Activated naive CD8-positive, alpha-beta T cell treated with anti-CD3 and anti-CD28 coated beads for 36 hours (primary cell): Measurements from ENCODE around the gene ITGB2. TPM values are rescaled to one million over a fixed set of nuclear protein-coding genes. Genes with fewer than 3 reads are reported as not detected.

ENCODE experiments used
- DNase-seq: peaks from one replicate; pipeline ENCODE4 v3.0.0; 2021
- H3K27ac Mint-ChIP-seq: one replicate; pipeline ENCODE4 v1.8.0; 2022; ENCODE audit warnings: mild to moderate bottlenecking, moderate library complexity, mixed read lengths
- H3K27me3 Mint-ChIP-seq: one replicate; pipeline ENCODE4 v1.8.0; 2022; ENCODE audit warnings: mild to moderate bottlenecking, mixed read lengths
- H3K36me3 Mint-ChIP-seq: one replicate; pipeline ENCODE4 v1.8.0; 2021; ENCODE audit warnings: mild to moderate bottlenecking, mixed read lengths
- H3K4me1 Mint-ChIP-seq: one replicate; pipeline ENCODE4 v1.8.0; 2021; ENCODE audit warnings: mixed read lengths
- H3K4me3 Mint-ChIP-seq: one replicate; pipeline ENCODE4 v1.8.0; 2022; ENCODE audit warnings: mild to moderate bottlenecking, moderate library complexity, mixed read lengths
- H3K9me3 Mint-ChIP-seq: one replicate; pipeline ENCODE4 v1.8.0; 2022; ENCODE audit warnings: mixed read lengths
- total RNA-seq, 2 experiments: library from RNA; stranded (reverse); gene quantifications; one replicate each; pipeline ENCODE4 v1.2.3, GENCODE V29; 2021

The ITGB2 gene
- total RNA-seq, 2 experiments from 2014 or later, result 223 to 234 TPM

- H3K27me3 Mint-ChIP-seq, result no peaks in the 10 kb centered on the region
Observed at GRCh38 chr21:44948426-44949120, 27.9 kb upstream of the ITGB2 start.

GRCh38 chr21:44947930-44948331, 27.2 kb upstream of the ITGB2 start:
- no peaks in the 10 kb centered on the region for H3K9me3 Mint-ChIP-seq
- no peak for DNase-seq

More at GRCh38 chr21:44948426-44949120, 27.9 kb upstream of the ITGB2 start:
- no peak for DNase-seq
- Mint-ChIP-seq H3K4me3 (no peak overlapping the region), H3K9me3 (no peaks in the 10 kb centered on the region), H3K27ac (no peak overlapping the region), H3K4me1 (peaks cover 4% of the 10 kb centered on the region), H3K36me3 (peaks cover 7% of the 10 kb centered on the region)

DNA sequence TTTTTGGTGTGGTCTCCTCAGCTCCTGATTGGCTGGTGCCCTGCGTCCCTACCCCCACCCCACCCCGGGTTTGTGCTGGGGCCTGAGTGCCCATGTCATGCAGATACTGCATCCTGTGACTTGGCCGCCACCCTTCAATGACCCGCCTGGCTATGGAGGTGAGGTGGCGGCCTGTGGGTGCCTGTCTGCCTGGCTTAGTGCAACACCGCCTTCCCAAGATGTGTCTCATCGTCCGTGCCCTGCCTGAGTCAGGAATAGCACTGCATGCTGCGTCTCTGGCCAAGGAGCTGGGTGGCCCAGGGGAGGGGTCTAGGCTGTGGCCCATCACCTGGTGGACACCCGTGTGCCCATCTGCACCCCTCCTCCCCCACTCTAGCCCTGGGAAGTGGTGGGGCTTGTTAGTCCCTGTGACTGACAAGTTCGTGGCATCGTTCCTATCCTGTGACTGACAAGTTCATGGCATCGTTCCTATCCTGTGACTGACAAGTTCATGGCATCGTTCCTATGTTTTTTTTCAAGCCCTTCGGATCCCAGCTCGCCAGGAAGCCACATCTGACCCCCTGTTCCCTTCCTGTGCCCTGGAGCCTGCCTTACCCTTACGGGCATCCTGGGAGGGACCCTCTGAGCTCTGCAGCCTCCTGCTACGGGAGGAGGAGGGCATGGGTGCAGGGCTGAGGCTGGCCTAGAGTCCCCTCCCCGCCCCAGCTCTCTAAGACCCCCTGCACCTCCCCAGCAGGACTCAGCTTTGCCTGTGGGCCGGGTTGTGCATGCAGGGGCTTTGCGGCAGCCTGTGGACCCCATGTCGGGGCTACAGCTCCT, 26.6 kb upstream of the ITGB2 start:
- no peak overlapping the region for H3K27ac Mint-ChIP-seq
- H3K9me3 Mint-ChIP-seq, result no peaks in the 10 kb centered on the region
- DNase-seq, result no peak
- peaks cover 10% of the 10 kb centered on the region for H3K4me1 Mint-ChIP-seq
- H3K27me3 Mint-ChIP-seq, result no peaks in the 10 kb centered on the region
- peaks cover 9% of the 10 kb centered on the region for H3K36me3 Mint-ChIP-seq
- no peak overlapping the region for H3K4me3 Mint-ChIP-seq

More at GRCh38 chr21:44947930-44948331, 27.2 kb upstream of the ITGB2 start:
- H3K27ac Mint-ChIP-seq, result no peak overlapping the region
- no peaks in the 10 kb centered on the region for H3K27me3 Mint-ChIP-seq
- no peak overlapping the region for H3K4me3 Mint-ChIP-seq
- H3K36me3 Mint-ChIP-seq, result peaks cover 7% of the 10 kb centered on the region
- H3K4me1 Mint-ChIP-seq, result peaks cover 7% of the 10 kb centered on the region

DNA sequence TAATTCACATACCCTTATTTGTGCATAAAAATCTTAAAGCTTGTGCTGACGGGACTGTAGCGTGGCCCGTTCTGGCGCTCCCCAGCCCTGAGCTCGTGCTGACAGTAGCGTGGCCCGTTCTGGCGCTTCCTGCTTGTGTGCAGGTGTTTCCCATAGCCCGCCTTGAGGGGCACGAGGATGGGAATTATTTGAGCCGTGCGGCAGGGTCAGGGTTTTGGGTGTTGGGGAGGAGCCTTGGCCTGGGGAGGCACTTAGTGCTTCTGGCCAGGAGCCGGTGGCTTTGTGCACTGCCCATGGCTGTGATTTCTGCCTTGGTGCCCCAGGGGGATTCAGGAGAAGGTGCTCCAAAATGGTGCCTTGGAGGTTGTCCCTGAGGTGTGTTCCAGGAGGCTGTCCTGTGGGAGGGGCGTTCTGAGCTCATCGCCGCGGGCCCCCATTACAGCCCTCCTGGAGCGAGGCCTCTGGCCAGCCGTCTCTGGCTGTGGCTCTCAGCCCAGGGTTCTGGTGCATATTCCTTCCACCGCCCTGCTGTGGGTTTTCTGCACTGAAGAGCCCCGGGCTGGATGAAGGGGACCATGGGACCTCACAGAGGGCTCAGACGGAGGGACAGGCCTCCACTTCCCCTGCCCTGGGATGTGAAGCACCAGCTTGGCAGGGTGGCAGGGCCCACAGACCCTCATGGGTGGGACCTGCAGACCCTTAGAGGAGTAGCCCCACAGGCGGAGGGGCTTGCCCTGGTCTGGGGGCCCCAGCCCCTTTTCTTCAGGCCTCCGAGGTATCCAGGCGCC, 25.7 kb upstream of the ITGB2 start:
- no peaks in the 10 kb centered on the region for H3K9me3 Mint-ChIP-seq
- H3K4me3 Mint-ChIP-seq, result no peak overlapping the region
- H3K27ac Mint-ChIP-seq, result no peak overlapping the region
- no peaks in the 10 kb centered on the region for H3K27me3 Mint-ChIP-seq
- peaks cover 12% of the 10 kb centered on the region for H3K36me3 Mint-ChIP-seq
- no peak for DNase-seq
- H3K4me1 Mint-ChIP-seq, result peaks cover 19% of the 10 kb centered on the region

GRCh38 chr21:44944596-44944995, 23.9 kb upstream of the ITGB2 start:
- DNase-seq, result no peak
- Mint-ChIP-seq H3K27me3 (no peaks in the 10 kb centered on the region), H3K27ac (no peak overlapping the region), H3K36me3 (peaks cover 18% of the 10 kb centered on the region), H3K4me3 (no peak overlapping the region), H3K9me3 (no peaks in the 10 kb centered on the region), H3K4me1 (peaks cover 28% of the 10 kb centered on the region)

DNA sequence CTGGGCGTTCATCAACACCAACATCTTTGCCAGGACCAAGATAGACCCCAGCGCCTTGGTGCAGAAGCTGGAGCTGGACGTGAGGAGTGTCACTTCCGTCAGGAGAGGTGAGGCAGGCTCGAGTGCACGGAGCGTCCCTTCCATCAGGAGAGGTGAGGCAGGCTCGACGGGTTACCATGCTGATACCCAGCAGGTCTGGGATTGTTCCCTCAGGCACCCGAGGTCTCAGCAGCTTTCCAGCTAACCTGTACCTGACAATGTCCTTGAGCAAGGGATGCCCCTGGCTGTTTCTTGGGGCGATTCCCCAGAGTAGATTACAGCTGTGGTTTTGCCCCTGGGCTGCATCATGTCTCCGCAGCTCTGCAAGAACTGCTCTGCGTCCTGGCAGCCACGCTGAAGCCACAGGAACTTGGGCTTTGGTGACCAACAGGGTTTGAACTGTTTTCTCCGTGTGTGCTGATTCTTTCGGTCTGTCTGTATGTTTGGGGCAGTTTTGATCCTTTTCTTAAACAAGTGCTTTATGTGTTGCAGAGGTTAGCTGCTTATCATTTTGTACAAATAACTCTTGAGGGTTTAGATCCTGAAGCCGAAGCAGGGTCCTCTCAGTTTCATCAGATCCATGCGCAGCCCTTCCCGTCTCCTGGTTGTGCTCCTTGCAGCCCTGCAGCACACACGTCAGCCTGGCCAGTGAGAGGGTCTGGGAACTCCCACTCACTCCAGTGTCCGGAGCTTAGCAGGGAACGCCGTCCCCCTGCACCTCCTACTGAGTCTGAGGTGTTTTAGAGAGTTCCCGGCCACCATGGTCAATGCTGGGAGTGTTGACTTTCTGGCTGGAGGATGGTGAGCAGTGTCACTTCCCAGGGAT, 23.2 kb upstream of the ITGB2 start:
- H3K9me3 Mint-ChIP-seq, result no peaks in the 10 kb centered on the region
- DNase-seq, result no peak
- no peaks in the 10 kb centered on the region for H3K27me3 Mint-ChIP-seq
- peaks cover 18% of the 10 kb centered on the region for H3K36me3 Mint-ChIP-seq
- H3K27ac Mint-ChIP-seq, result no peak overlapping the region
- no peak overlapping the region for H3K4me3 Mint-ChIP-seq
- H3K4me1 Mint-ChIP-seq, result peaks cover 33% of the 10 kb centered on the region

- DNase-seq, result no peak
- Mint-ChIP-seq H3K27me3 (no peaks in the 10 kb centered on the region), H3K27ac (no peak overlapping the region), H3K4me3 (no peak overlapping the region), H3K9me3 (no peaks in the 10 kb centered on the region), H3K4me1 (peaks cover 36% of the 10 kb centered on the region), H3K36me3 (peaks cover 18% of the 10 kb centered on the region)
Observed at GRCh38 chr21:44943005-44943685, 22.4 kb upstream of the ITGB2 start.

DNA sequence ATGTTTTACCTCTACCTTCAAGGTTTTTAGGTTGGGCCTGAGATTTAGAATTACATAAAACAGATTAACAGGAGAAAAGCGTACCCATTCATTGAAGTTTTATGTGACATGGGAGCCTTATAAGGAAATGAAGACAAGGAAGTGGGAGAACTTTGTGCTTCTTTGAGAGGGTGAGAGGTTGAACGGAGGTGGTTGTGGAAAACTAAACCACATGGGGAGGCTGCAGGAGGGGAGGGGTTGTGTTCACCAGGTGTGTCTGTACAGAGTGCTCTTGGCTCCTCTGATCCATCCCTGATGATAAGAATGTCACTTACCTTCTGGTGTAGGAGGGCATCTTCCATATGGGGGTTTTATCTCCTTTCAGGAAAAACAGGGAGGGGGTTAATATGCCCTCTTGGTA, 21.9 kb upstream of the ITGB2 start:
- H3K9me3 Mint-ChIP-seq, result no peaks in the 10 kb centered on the region
- H3K4me1 Mint-ChIP-seq, result peaks cover 36% of the 10 kb centered on the region
- H3K4me3 Mint-ChIP-seq, result peak overlapping the region; percentile 93
- DNase-seq, result no peak
- H3K27me3 Mint-ChIP-seq, result no peaks in the 10 kb centered on the region
- H3K27ac Mint-ChIP-seq, result peak overlapping the region; percentile 51
- peaks cover 18% of the 10 kb centered on the region for H3K36me3 Mint-ChIP-seq

GRCh38 chr21:44941567-44941966, 20.9 kb upstream of the ITGB2 start:
- DNase-seq, result no peak
- Mint-ChIP-seq H3K27ac (no peak overlapping the region), H3K27me3 (no peaks in the 10 kb centered on the region), H3K4me1 (peaks cover 36% of the 10 kb centered on the region), H3K4me3 (peak overlapping the region; percentile 93), H3K36me3 (peaks cover 18% of the 10 kb centered on the region), H3K9me3 (no peaks in the 10 kb centered on the region)

- H3K4me3 Mint-ChIP-seq, result peak overlapping the region; percentile 93
- DNase-seq, result no peak
- H3K27me3 Mint-ChIP-seq, result no peaks in the 10 kb centered on the region
- peak overlapping the region; percentile 87 for H3K27ac Mint-ChIP-seq
- no peaks in the 10 kb centered on the region for H3K9me3 Mint-ChIP-seq
- peaks cover 36% of the 10 kb centered on the region for H3K4me1 Mint-ChIP-seq
- peaks cover 17% of the 10 kb centered on the region for H3K36me3 Mint-ChIP-seq
Observed at GRCh38 chr21:44940116-44940631, 19.5 kb upstream of the ITGB2 start.

DNA sequence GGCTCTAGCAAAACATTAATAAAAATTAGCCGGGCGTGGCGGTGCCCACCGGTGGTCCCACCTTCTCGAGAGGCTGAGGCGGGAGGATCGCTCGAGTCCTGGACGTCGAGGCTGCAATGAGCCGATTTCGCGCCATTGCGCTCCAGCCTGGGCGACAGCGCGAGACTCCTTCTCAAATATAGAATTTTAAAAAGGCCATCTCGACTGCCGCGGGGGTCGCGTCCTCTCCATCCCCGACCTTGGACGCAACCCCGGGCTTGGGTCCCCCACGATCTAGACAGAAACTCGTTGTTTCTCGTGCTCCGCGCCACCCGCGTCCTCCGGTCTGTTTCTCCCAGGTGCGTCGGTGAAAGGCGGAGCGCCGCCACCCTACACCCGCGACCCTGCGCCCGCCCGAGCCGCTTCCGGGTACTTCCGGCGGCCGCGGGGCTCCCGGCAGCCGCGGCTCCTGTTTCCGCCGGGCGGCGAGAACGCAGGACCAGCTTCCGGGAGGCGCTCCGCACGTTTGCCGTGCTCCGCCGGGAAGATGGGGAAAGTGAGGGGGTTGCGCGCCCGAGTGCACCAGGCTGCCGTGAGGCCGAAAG, 18.9 kb upstream of the ITGB2 start, which contains the start of gene SLX9:
SLX9 (plus strand) TSS at position 498 of the 584 bp plus-strand sequence; CDS start at position 527, 29 bp downstream.
- H3K27me3 Mint-ChIP-seq, result no peaks in the 10 kb centered on the region
- H3K4me3 Mint-ChIP-seq, result peak within 1 kb of the TSS; percentile 93
- no peaks in the 10 kb centered on the region for H3K9me3 Mint-ChIP-seq
- H3K4me1 Mint-ChIP-seq, result peaks cover 33% of the 10 kb centered on the region
- peaks cover 14% of the 10 kb centered on the region for H3K36me3 Mint-ChIP-seq
- H3K27ac Mint-ChIP-seq, result peak within 1 kb of the TSS; percentile 87
- DNase-seq, result peak; percentile 90

- Mint-ChIP-seq H3K36me3 (peaks cover 14% of the 10 kb centered on the region), H3K27me3 (no peaks in the 10 kb centered on the region), H3K4me1 (peaks cover 33% of the 10 kb centered on the region), H3K27ac (peak overlapping the region; percentile 87), H3K4me3 (peak overlapping the region; percentile 89), H3K9me3 (no peaks in the 10 kb centered on the region)
- DNase-seq, result no peak
Observed at GRCh38 chr21:44938772-44939531, 18.3 kb upstream of the ITGB2 start.

DNA sequence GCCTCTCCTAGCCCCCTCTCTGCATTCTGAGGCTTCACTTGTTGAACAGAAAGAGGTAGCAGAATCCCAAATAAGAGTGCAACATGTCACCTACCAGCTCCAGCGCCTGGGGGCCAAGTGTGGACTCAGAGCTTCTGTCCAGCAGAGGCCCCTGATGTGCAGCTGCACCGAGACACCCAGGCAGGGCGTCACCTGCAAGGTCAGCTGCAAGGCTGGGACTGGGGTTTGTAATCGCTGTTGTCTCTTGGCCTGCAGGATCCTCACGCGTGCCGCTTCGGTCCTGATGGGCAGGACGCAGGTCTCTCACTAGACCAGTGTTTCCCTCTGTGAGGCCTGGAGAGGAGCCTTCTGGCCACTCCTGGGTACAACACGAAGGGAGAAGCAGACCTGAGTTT, 14.8 kb upstream of the ITGB2 start:
- DNase-seq, result no peak
- Mint-ChIP-seq H3K4me3 (no peak overlapping the region), H3K27ac (no peak overlapping the region), H3K9me3 (no peaks in the 10 kb centered on the region), H3K36me3 (peaks cover 3% of the 10 kb centered on the region), H3K27me3 (no peaks in the 10 kb centered on the region), H3K4me1 (peaks cover 18% of the 10 kb centered on the region)
